Measurements from ENCODE around the gene UBE2QL1. TPM values are rescaled to one million over a fixed set of nuclear protein-coding genes. Genes with fewer than 3 reads are reported as not detected.

Gene UBE2QL1
- total RNA-seq, 1 experiment from 2014 or later, result 0.50 TPM

GRCh38 chr5:6496636-6497035 lies 48.0 kb downstream of the UBE2QL1 start (continued):
- TF ChIP-seq HMGXB4 (CRISPR knock-in tag; IDR thresholded peaks at IDR 0.05) (no peak), ZNF532 (CRISPR knock-in tag; IDR thresholded peaks at IDR 0.05; ENCODE audit: borderline replicate concordance) (no peak), ZMAT4 (CRISPR knock-in tag; IDR thresholded peaks at IDR 0.05) (no peak)

- no peak for DNase-seq (ENCODE audit: low spot score)
- ChIA-PET POLR2A (no interaction called here), CTCF (no interaction called here)
- Mint-ChIP-seq H3K27ac (no peak overlapping the region), H3K4me3 (no peak overlapping the region), H3K9me3 (peaks cover 4% of the 10 kb centered on the region; the same call in 1 of the 2 replicates), H3K27me3 (ENCODE audit: low read depth) (peaks cover 6% of the 10 kb centered on the region), H3K4me1 (peaks cover under 1% of the 10 kb centered on the region), H3K36me3 (no peaks in the 10 kb centered on the region)
- ATAC-seq, result no peak
- TF ChIP-seq MLX (CRISPR knock-in tag; IDR thresholded peaks at IDR 0.05) (no peak), ATF6 (CRISPR knock-in tag; IDR thresholded peaks at IDR 0.05) (no peak), ZNF219 (CRISPR knock-in tag; IDR thresholded peaks at IDR 0.05; ENCODE audit: borderline replicate concordance) (no peak), E2F4 (CRISPR knock-in tag; IDR thresholded peaks at IDR 0.05; ENCODE audit: borderline replicate concordance, low read depth) (no peak), E2F1 (CRISPR knock-in tag; IDR thresholded peaks at IDR 0.05) (no peak), MAX (CRISPR knock-in tag; IDR thresholded peaks at IDR 0.05) (no peak), ELF4 (CRISPR knock-in tag; IDR thresholded peaks at IDR 0.05; ENCODE audit: low read depth) (no peak), AFF4 (CRISPR knock-in tag; IDR thresholded peaks at IDR 0.05; ENCODE audit: borderline replicate concordance) (no peak), KAT7 (CRISPR knock-in tag; IDR thresholded peaks at IDR 0.05; ENCODE audit: borderline replicate concordance) (no peak), ERG (CRISPR knock-in tag; IDR thresholded peaks at IDR 0.05) (no peak), ZMAT4 (CRISPR knock-in tag; IDR thresholded peaks at IDR 0.05) (no peak), ZNF671 (CRISPR knock-in tag; IDR thresholded peaks at IDR 0.05) (no peak), CREB1 (CRISPR knock-in tag; IDR thresholded peaks at IDR 0.05) (no peak), MXD4 (CRISPR knock-in tag; IDR thresholded peaks at IDR 0.05; ENCODE audit: borderline replicate concordance) (no peak), HMGA2 (CRISPR knock-in tag; IDR thresholded peaks at IDR 0.05) (no peak)
Observed at GRCh38 chr5:6497262-6497661, 48.6 kb downstream of the UBE2QL1 start.

Data from WTC11 (cell line).